ENCODE data around the gene FUT6.

FUT6 gene

DNA sequence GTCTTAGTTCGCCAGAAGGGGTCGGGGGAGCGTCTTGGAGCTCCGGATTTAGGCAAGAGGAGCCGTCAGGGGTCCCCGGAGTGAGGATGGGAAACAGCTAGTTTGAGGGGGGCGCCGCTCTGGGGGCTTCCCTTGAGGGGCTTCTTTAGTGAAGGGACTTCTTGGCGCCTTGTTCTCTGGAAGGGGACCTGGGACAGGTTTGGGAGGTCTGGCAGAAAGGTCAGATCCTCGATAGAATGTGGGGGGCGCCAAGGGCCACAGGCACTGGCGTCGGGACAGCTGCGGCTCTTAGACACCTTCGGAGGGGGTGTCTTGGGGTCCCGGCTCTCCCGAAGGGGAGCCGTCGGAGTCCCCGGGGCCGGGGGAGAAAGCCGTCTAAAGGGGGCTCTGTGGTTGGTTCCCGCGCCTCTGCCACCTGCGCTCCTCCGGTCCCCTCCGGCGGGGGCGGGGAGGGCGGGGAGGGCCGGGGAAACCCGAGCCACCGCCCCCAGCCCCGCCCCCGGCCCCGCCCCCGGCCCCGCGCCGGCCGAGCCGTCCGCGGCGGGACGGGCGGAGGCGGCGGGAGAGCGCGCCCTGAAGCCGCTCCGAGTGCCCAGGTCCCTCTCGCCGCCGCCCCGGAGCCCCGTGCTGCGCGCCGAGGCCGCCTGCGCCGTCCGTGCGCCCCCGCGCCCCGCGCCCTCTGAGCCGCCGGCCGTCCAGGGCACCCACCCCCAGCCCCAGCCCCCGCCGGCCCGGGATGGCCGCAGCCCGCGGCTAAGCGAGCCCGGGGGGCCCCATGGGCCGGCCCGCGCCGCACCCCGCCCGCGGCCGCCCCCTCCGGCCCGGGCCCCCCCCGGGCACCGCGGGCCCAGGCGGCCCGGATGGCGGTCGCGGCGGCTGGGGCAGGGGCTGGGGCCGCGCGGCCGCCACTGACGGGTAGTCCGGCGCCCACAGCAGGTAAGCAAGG is 34.7 kb downstream of the FUT6 start, which contains the start of gene NRTN:
TSS of gene NRTN (plus strand) at position 552 of the 946 bp plus-strand sequence. CDS start 19,099 bp downstream, outside the sequence.
- DNase-seq, result no peak

DNA sequence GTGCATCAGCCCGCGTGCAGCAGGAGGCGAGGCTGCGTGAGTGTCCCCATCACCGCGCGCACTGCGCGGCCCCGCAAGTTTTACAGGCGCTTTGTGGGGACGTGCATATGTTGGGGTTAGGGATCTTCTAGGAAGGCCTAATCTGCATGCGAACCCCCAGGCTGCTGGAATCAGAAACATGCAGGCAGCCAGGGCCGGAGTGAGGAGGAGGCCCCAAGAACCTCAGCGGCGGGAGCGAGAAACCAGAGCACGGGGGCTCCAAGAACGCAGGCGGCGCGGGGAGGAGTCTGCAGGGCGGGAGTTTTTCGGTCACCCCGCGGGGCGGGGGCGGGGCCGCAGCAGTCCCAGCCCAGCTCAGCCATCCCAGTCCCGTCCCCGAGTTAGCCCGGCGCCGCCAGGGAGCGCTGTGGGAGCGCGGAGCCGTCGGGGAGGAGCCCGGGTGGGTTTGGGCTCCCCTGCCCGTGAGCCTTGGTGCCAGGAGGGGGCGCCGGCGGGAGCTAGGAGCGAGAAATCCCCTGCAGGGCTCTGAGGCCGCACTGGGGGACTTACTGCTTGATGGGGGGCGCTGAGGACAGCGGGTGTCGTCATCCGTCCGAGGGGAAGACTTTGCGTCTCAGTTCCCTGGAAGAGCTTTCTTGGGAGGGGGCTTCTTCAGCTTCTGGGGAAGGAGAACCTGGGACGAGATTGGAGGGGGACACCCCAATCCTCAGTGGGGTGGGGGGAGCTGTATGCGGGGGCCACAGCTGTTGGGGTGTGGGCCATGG is 35.6 kb downstream of the FUT6 start:
- DNase-seq, result peak; percentile 75

DNA sequence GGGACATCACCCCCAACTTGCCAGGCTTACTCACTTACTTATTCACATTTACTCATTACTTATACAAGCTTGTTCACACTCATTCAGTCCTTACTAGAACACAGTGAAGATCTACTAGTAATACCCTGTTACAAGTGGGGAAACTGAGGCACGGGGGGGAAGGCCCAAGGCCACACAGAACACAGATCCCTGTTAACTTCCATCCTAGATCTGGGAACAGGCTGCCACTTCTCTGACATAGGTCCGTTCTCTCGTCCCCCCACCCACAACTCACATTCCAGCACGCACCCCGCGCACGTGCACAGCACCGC is 36.1 kb downstream of the FUT6 start:
- DNase-seq, result no peak

DNA sequence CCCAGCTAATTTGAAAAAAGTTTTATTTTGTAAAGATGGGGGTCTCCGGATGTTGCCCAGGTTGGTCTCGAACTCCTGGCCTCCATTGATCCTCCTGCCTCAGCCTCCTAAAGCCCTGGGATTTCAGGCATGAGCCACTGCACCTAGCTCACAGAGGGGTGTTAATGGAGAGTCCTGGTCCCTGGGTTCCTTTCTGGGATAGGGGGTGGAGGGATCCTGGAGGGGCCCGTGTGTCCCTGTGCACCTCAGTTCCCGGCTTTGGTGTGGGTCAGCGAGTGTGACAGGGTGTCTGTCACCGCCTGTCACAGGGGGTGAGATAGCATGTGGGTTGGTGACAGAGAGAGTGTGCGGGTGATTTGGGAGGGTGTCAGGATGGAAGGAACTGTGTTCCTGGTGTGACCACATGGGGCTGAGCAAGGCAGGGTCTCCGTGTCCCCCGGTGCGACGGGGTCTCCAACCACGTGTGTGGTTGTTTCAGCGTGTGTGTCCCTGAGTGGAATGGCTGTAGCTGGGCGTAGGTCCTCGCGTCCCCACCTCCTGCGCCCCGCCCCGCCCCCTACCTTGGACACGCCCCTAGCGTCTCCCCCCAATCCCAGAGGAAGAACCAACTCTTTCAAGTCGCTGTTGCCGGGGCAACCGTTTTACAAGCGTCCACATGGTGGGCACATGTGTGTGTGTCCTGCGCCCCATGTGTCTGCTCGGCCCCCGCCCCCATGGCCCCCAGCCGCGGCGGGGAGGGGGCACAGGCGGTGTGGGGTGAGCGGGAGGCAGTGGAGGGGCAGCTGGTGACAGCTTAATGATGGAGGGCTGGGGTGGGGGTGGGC is 37.5 kb downstream of the FUT6 start:
- no peak for DNase-seq

DNA sequence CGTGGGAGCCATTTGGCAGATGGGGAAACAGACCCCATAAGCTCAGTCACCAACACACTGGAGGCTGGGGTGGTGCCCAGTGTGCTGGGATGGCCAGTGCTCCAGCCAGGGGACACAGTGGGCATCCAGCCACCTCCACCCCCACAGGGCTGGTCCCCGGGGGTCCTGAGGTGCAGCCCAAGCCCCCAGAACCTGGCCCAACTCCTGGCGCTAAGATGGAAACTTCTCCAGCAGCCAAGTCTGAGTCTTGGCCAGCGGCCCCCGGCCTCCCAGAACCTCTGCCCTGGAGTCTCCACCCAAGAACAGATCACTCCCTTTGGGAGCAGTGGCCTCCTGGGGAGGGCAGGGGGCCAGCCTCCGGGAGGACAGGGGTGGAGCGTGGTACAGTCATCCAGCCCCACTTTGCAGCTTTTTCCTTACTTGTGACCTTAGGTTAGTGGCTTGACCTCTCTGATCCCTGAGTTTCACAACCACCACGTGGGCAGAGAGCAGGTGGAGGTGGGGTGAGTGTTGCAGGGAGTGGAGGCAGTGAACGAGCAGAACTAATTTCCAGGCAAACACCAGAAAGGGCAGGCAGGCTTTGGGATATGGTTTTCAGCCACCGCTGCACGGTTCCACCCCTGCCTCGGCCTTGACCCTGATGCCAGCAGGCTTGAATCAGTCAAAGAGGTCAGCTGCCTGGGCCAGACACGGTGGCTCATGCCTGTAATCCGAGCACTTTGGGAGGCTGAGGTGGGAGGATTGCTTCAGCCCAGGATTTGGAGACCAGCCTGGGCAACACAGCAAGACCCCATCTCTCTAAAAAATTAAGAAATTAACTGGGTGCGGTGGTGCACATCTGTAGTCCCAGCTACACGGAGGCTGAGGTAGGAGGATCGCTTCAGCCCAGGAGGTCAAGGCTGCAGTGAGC is 38.9 kb downstream of the FUT6 start:
- DNase-seq, result no peak

DNA sequence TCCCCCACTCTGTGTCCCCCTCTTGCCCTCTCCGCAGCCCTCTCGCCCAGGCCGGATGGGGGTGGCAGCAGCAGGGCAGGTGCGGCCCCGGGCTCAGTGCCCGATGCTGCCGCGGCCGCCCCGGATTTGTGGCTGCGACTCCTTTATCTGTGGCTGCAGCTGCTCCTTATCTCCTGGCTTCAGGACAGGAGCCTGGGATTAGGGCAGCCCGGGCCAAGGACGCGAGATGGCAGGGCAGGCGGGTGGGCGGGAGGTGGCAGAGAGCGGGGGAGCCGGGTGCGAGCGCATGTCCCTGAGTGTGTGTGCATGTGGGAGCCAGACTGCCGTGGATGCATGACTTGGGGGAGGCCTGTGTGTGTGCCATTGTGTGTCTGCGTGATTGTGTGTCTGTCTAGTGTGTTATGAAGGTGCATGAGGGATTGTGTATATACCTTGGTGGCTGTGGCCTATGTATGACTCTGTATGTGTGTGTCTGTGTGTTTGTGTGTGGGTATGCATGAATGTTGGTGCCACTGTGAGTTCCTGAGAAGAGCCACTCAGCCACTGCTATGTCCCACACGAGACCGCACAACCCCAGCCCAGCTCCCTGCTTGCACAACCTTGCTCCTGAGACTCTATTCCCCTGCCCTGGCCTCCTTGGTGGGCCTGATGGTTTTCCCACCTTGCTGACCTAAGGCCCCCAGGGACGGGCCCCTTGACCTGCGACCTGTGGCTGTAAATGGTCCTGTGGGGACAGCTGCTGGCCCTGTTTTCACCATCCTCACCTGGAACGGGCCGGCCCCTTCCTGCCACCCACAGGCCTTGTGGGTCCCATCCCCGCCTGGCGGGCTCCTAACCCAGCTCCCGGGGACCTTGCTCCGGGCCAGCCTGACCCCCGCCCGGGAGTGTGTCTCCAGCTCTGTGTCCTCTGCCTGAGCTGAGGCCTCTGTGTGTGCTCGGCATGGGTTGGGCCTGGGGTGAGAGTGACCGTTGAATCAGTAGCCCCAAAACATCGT is 40.0 kb downstream of the FUT6 start:
- DNase-seq, result peak; percentile 14

DNA sequence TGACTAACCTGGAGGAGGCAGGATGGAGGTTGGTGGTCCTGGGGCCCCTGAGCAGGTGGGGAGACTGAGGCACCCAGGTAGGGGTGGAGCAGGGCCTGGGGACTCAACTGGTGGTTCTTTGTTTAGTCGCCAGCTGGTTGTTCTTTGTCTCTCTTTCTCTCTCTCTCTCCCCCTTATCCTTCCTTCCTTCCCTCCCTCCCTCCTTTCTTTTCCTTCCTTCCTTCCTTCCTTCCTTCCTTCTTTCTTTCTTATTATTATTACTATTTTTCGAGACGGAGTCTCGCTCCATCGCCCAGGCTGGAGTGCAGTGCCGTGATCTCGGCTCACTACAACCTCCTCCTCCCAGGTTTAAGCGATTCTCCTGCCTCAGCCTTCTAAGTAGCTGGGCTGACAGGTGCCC is 41.3 kb downstream of the FUT6 start:
- DNase-seq, result no peak

DNA sequence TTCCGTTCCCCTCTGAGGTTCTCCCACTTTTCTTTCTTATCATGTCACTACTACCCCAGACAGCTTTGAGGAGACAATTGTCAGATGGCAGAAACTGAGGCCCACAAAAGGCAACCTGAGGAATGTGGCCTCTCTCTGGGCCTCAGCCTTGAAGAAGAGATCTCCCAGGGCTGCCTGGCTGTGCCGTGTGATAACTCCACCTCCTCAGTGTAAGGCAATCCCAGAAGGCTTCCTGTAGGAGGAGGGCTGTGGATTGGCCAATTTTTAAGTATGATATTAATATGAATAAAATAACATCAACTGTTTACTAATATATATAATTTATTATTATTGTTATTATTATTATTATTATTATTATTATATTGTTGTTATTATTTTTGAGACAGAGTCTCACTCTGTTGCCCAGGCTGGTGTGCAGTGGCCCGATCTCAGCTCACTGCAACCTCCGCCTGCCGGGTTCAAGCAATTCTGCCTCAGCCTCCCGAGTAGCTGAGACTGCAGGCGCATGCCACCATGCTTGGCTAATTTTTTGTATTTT is 44.1 kb downstream of the FUT6 start:
- no peak for DNase-seq

DNA sequence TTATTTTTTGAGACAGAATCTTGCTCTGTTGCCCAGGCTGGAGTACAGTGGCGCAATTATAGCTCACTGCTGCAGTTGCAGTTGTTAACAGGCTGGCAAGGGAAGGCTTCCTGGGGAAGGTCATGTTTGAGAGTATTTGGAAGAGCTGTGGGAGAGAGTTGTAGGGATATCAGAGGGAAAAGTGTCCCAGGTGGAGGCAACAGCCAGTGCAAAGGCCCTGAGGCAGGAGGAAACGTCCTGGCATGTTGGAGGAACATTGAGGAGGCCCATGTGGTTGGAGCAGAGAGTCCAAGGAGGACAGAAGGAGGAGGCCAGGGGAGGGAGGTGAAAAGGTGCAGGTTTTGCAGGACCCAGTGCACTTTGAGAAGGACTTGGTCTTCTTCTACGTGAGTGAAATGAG is 46.3 kb downstream of the FUT6 start:
- DNase-seq, result no peak

DNA sequence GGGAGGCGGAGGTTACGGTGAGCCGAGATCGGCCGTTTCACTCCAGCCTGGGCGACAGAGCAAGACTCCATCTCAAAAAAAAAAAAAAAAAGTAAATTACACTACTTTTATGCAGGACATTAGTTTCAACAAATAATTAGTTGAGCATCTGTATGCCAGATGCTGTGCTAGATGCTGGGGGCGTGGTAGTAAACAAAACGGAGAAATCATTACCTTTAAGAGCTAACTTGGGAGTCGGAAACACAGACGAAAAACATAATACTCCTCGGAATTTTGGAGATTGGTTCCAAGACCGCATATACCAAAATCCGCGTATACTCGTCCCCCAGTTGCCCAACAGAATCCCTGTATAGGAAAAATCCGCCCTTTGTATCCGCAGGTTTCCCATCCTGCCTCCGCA is 47.3 kb downstream of the FUT6 start:
- DNase-seq, result no peak

DNA sequence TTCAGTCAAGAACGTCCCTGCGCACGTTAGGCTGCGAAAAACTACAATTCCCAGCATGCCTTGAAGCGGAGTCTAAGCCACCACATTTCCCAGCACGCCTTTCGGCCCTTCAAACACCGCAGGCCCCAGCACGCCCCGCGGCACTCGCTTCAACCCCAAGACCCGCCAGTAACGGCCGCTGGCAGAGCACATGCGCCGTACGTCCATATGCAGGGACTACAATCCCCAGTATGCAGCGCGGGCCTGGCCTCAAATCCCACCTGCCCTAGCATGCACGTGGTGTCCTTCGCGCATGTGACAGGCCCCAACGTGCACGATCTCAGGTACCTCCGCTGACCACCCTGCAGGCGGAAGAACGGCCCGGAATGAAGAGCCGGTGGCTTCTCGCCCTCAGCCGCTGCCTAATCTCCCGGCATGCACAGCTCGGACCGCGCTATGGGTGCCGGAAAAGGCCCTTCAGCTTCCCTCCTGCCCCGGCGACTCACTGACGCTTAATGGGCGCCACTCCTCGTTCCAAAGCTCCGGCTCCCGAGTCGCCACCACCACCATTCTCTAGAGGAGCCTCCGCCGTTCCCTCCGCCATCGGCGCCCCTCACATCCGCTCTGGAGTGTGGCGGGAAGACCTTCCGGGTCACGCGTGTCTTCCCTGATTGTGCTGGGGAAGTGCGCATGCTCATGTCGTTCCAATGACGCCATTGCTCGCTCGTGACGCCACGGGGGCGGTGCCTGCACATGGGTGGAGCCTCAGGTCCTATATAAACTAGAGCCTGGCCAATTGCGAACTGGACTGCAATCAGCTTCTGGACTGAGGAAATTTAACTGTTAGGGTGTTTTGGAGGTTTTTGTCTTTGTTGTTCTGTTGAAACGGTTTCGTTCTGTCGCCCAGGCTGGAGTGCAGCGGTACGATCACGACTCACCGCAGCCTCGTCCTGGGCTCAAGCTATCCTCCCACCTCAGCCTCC is 48.7 kb downstream of the FUT6 start, which contains the start of gene DUS3L:
TSS of gene DUS3L (minus strand) at position 605 of the 962 bp plus-strand sequence. CDS start at position 583, 22 bp downstream.
- DNase-seq, result peak; percentile 95

DNA sequence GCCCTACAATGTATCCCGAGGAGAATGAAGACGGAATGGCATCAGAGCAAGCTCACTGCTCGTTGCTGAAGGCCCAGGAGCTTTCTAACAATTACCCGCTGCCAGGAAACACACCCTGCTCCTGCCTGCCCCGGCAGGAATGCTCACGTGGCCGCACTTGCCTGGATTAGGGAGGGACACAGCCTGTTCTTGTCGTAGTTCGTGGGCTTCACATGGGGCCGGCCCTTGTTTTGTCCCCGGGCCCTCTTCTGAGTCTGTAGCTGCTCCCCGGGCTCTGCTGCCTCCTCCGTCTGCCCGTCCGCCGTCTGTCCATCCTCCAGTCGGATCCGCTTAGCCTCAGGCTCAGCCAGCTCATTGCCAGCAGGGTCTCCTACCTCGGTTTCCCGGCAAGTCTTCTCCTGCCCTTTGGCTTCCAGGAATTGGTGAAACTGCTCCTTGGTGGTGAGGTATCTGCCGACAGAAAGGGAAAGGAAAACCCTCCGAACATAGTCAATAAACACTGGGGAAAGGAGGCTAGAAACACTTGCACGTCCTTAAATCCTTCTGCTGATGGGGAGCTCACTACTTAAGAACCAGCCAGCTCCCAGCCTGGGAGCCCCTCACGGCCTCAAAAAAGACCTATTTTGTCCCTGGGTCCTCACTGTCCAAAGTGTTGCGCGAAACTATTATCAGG is 49.5 kb downstream of the FUT6 start:
- DNase-seq, result no peak

DNA sequence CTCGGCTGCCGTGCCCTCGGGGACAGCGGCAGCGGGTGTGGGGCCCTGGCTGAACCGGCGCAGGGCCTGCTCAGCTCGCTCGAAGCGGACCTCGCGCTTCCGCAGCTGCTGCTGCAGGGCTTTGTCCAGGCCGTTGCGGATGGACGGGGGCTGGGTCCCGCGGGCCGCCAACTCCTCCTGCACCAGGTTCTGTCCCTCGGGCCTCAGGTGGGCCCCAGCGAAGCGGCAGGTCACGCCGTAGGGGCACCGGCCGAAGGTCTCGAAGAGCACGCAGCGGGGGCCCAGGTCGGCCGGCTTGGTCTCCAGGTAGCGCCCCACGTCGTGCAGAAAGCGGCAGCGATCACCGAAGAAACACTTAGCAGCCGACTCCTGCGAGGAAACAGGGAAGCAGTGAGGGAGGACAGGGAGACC is 50.1 kb downstream of the FUT6 start:
- no peak for DNase-seq

DNA sequence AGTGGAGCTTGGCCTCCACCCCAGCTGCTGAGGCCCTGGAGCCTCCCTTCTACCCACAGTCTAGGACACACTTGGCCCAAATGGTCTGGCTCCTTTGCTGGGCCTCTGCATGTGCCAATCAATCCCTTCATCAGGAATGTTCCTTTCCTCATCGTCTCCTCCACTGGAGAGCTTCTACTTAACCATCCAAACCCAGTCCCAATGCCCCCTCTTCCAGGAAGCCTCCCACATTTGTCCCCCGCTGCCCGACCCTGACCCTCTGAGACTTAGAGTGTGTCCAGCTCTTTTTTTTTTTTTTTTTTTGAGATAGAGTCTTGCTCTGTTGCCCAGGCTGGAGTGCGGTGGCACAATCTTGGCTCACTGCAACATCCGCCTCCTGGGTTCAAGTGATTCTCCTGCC is 51.1 kb downstream of the FUT6 start:
- no peak for DNase-seq

DNA sequence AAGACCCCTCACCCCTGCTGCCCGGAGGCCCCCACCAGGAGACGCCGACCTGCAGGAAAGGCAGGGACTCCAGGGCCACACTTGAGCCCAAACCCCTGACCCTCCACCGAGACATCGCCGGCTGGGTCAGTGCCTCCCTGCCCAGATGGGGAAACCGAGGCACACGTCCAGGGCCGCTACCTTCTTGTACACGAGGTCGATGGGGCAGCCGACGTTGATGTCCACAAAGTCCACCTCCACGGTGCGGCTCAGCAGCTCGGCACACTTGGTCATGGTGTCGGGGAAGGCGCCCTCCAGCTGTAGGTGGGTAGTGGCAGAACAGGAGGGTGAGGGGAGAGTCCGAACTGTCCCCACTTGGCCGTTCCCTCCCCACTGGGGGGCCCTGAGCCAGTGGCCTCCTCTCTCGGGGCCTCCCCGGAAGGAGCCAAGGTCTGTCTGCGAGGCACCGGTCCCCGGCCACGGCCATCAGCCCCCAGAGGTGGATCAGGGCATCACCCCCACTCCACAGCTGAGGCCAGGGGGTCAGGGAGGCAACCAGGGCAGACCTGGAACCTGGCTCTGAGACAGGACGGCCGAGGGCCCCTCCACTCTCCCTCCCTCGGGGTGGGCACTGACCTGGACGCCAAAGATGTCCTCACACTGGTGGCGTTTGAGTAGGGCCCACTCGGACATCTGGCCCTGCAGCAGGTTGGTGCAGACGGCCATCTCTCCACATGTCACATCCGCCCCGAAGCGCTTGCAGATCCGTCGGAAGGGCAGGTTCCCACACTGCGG is 51.9 kb downstream of the FUT6 start:
- no peak for DNase-seq

DNA sequence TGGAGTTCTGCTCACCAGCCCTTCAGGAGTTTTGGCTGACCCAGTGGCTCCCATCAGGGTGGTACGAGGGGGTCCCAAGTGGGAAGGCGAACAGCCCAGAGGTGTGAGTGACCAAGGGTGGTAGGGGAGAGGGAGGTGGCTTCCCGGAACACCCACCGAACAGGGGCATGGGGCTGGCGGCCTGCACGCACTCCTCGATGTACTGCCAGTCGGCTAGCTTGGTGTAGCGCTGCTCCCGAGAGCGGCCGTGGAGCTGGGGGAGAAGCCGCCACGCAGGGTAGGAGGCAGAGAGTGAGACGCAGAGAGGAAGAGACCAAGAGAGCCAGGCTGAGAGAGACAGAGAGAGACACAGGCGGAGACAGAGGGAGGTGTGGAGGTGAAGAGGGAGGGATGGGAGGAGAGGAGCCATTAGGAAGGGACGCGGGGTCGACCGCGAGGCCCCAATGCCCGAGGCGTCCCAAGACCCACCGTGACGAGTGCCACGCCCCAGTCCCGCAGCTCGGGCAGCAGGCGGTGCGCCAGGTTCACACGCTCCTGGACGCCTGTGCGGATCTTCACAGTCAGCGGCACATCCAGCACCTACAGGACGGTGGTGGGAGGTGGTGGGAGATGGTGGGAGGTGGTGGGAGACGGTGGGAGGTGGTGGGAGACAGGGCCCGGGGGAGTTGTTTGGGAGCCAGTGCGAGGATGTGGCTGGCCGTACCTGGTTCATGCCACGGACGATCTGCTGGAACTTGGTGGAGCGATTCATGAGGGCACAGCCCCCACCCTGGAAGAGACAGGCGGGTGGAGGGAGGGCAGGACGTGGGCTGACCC is 52.7 kb downstream of the FUT6 start:
- no peak for DNase-seq

DNA sequence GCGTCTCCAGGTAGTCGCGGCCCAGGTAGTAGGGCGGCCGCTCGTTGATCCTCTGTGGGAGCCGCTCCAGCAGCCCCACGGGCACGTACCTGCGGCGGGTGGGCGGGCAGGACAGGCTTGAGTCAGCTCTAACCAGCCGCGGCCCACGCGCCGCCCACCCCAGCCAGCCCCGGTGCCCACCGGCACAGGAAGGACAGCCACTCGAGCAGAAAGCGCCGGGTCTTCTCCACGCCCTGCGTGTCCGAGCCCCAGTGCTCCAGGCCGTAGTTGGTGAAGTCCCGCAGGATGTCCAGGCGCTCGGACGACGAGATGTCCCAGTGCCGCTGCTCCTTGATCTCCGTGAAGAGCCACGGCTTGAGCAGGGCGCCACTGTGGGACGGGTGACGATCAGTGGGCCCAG is 54.1 kb downstream of the FUT6 start:
- DNase-seq, result no peak

Measured in DMS153 (cell line).